Type B pancreatic cell (in vitro differentiated cells): ENCODE results near the gene NEU2. TPM values are rescaled to one million over a fixed set of nuclear protein-coding genes. Genes with fewer than 3 reads are reported as not detected.

Experiments used
- DNase-seq: peaks from one replicate; pipeline ENCODE4 v3.0.0; 2021; ENCODE audit warnings: mixed read lengths; ENCODE audit not compliant: unreplicated experiment; ENCODE audit errors: extremely low spot score
- H3K27ac Mint-ChIP-seq: 2 replicates; pipeline ENCODE4 v1.8.0; 2021; ENCODE audit warnings: mild to moderate bottlenecking, mixed read lengths
- H3K27me3 Mint-ChIP-seq: 2 replicates; pipeline ENCODE4 v1.8.0; 2021; ENCODE audit warnings: mixed read lengths
- H3K36me3 Mint-ChIP-seq: 2 replicates; pipeline ENCODE4 v1.8.0; 2021; ENCODE audit warnings: mixed read lengths
- H3K4me1 Mint-ChIP-seq: one replicate; pipeline ENCODE4 v1.8.0; 2021; ENCODE audit warnings: mixed read lengths; ENCODE audit not compliant: unreplicated experiment
- H3K4me3 Mint-ChIP-seq: 2 replicates; pipeline ENCODE4 v1.8.0; 2021; ENCODE audit warnings: mild to moderate bottlenecking, mixed read lengths
- H3K9me3 Mint-ChIP-seq: 2 replicates; pipeline ENCODE4 v1.8.0; 2021; ENCODE audit warnings: mixed read lengths
- total RNA-seq: library from RNA; stranded (reverse); gene quantifications from 2 replicates; pipeline ENCODE4 v1.2.1, GENCODE V29; 2021; ENCODE audit warnings: low replicate concordance
- TF ChIP-seq, protein P1 (sequence below): fragments of 200-600 bp; sonication (generic); conservative IDR thresholded peaks from 2 replicates; pipeline ENCODE4 v1.5.0; 2021; ENCODE audit warnings: antibody characterized with exemption, mild to moderate bottlenecking

NEU2 gene
- total RNA-seq, 1 donor from 2014 or later = not detected

DNA sequence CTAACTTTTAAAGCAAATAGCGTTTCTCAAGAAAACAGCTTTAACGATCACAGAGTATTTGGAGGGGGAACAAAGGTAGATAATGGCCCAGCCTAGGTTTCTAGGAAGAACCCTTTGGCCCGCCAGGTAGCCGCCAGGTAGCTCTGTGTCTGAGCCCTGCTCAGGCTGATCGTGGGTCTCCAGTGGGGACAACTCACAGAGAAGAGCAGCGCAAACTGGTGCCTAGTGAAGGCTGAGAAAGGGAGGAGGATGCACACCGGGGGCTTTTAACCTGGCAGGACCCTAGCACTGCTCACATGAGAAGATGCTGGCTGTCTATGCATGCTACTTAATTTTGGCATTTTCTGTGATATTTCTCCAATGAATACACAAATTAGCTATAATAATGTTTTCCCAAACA, 25.2 kb upstream of the NEU2 start:
- Mint-ChIP-seq H3K9me3 (no peaks in the 10 kb centered on the region), H3K4me3 (no peak overlapping the region), H3K36me3 (no peaks in the 10 kb centered on the region), H3K4me1 (no peaks in the 10 kb centered on the region), H3K27ac (no peak overlapping the region), H3K27me3 (peaks cover 10% of the 10 kb centered on the region)
- TF ChIP-seq, protein P1, sequence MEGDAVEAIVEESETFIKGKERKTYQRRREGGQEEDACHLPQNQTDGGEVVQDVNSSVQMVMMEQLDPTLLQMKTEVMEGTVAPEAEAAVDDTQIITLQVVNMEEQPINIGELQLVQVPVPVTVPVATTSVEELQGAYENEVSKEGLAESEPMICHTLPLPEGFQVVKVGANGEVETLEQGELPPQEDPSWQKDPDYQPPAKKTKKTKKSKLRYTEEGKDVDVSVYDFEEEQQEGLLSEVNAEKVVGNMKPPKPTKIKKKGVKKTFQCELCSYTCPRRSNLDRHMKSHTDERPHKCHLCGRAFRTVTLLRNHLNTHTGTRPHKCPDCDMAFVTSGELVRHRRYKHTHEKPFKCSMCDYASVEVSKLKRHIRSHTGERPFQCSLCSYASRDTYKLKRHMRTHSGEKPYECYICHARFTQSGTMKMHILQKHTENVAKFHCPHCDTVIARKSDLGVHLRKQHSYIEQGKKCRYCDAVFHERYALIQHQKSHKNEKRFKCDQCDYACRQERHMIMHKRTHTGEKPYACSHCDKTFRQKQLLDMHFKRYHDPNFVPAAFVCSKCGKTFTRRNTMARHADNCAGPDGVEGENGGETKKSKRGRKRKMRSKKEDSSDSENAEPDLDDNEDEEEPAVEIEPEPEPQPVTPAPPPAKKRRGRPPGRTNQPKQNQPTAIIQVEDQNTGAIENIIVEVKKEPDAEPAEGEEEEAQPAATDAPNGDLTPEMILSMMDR = no peak
- DNase-seq = peak; percentile 6

- H3K36me3 Mint-ChIP-seq = no peaks in the 10 kb centered on the region
- H3K4me1 Mint-ChIP-seq = no peaks in the 10 kb centered on the region
- H3K4me3 Mint-ChIP-seq = no peak overlapping the region
- peak; percentile 2 for DNase-seq
- H3K27ac Mint-ChIP-seq = no peak overlapping the region
- H3K9me3 Mint-ChIP-seq = no peaks in the 10 kb centered on the region
- TF ChIP-seq, protein P1 = no peak
- H3K27me3 Mint-ChIP-seq = peaks cover 10% of the 10 kb centered on the region
Observed at GRCh38 chr2:233007739-233008138, 24.7 kb upstream of the NEU2 start.

- Mint-ChIP-seq H3K27ac (no peak overlapping the region), H3K36me3 (no peaks in the 10 kb centered on the region), H3K9me3 (no peaks in the 10 kb centered on the region), H3K27me3 (peaks cover 7% of the 10 kb centered on the region), H3K4me3 (no peak overlapping the region), H3K4me1 (no peaks in the 10 kb centered on the region)
- TF ChIP-seq, protein P1 = no peak
- peak; percentile 24 for DNase-seq
Observed at GRCh38 chr2:233009661-233010060, 22.8 kb upstream of the NEU2 start.

DNA sequence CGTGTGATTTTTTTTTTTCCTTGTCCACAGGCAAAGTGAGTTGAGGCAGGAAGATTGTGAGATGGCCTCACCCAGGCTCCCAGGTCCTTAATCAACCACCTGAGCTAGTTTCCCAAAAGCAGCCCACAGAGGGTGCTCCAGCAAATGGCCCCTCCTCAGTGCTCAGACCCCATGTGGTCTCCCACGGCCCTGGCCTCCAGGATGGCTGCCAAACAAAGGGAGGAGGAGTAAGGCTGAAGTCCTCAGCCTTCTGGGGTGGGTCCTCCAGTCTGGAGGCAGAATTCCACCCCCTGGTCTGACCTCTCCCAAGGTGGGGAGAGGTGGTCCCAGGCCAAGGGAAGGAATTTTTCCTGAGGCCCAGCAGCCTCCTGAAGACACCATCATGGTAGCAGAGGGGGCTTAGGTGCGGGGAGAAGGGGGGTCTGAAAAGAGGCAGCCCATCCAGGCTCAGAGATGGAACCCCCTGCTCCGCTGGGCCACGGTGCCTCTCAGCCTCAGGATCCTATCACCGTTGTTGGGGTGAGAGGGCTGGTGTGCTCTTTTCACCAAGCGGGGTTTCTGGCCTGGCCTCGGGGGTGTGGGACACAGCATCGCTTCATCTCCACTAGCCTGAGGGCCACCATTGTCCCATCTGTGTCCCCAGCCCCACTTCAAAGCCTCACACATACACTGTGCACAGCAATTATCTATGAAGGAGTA, 21.8 kb upstream of the NEU2 start:
- Mint-ChIP-seq H3K36me3 (no peaks in the 10 kb centered on the region), H3K4me3 (no peak overlapping the region), H3K27me3 (peaks cover 4% of the 10 kb centered on the region), H3K27ac (no peak overlapping the region), H3K9me3 (no peaks in the 10 kb centered on the region), H3K4me1 (no peaks in the 10 kb centered on the region)
- peak; percentile 37 for DNase-seq
- TF ChIP-seq, protein P1 = no peak

DNA sequence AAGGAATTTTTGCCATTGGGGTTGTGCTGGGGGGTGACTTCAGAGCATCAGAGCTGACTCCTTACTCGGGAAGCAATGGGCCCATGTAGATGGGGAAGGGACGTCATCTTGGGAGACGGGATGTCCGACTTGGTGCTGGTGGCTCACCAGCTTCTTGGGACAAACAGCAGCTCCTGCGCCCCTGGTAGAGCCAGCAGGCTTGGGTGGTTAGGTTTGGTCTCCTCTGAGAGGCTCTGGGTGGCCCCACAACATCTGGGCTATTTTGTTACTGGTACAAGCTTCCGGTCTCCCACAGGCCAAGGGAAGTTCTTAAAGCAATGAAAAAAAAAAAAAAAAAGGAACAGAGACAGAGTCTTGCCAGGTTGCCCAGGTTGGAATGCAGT, 21.2 kb upstream of the NEU2 start:
- TF ChIP-seq, protein P1 = no peak
- no peak overlapping the region for H3K27ac Mint-ChIP-seq
- H3K4me1 Mint-ChIP-seq = no peaks in the 10 kb centered on the region
- DNase-seq = peak; percentile 29
- H3K9me3 Mint-ChIP-seq = no peaks in the 10 kb centered on the region
- H3K4me3 Mint-ChIP-seq = no peak overlapping the region
- H3K36me3 Mint-ChIP-seq = no peaks in the 10 kb centered on the region
- peaks cover 4% of the 10 kb centered on the region for H3K27me3 Mint-ChIP-seq
